ENCODE data around the gene MYRIP. TPM values are rescaled to one million over a fixed set of nuclear protein-coding genes. Genes with fewer than 3 reads are reported as not detected.

MYRIP gene
- total and polyA plus RNA-seq, 8 donors, result 1.4 to 11.2 (median 7.8) TPM

GRCh38 chr3:39937874-39938273, 128.5 kb downstream of the MYRIP start:
- peak; percentile 49 to 72 (median 62) for ATAC-seq
- intact Hi-C loops (cut with DNase I), result no loop called here
- Histone ChIP-seq H3K9me3 (no peaks in the 10 kb centered on the region), H3K27ac (peak overlapping the region in 3 of 4 donors; percentile 2 to 50 (median 44)), H3K4me1 (peaks cover 26 to 33% (median 33%) of the 10 kb centered on the region in 3 donors), H3K27me3 (no peaks in the 10 kb centered on the region), H3K4me3 (no peak overlapping the region), H3K36me3 (no peaks in the 10 kb centered on the region)
- TF ChIP-seq CTCF (IDR thresholded peaks at IDR 0.05), result no peak
- no peak for DNase-seq
- FAIRE-seq, result no peak
- WGBS, 2 donors, result 80 to 83% methylated on average over 1 of the region's 1 CpG

GRCh38 chr3:39941931-39942330, 132.5 kb downstream of the MYRIP start:
- 34 to 36% methylated on average over 5 of the region's 5 CpGs for WGBS, 2 donors
- Histone ChIP-seq H3K36me3 (no peaks in the 10 kb centered on the region), H3K27ac (no peak overlapping the region), H3K4me3 (no peak overlapping the region), H3K27me3 (no peaks in the 10 kb centered on the region), H3K9me3 (no peaks in the 10 kb centered on the region), H3K4me1 (peaks cover 17 to 26% (median 25%) of the 10 kb centered on the region in 3 donors)
- DNase-seq (peak in 3 of 6 donors; percentile 8 to 25 (median 24)), FAIRE-seq (no peak), ATAC-seq (peak; percentile 62 to 79 (median 74))
- intact Hi-C loops (cut with DNase I), result no loop called here
- TF ChIP-seq CTCF (IDR thresholded peaks at IDR 0.05), result no peak

- DNase-seq (no peak), FAIRE-seq (no peak), ATAC-seq (peak in 2 of 4 donors; percentile 38 to 57)
- WGBS, 2 donors, result 59% methylated on average over 5 of the region's 5 CpGs
- intact Hi-C loops (cut with DNase I), result no loop called here
- no peak overlapping the region for H3K27ac ChIP-seq
- H3K4me3 ChIP-seq, result no peak overlapping the region
- no peaks in the 10 kb centered on the region for H3K36me3 ChIP-seq
- peaks cover 0 to 7% (median 6%) of the 10 kb centered on the region in 3 donors for H3K4me1 ChIP-seq
- no peaks in the 10 kb centered on the region for H3K9me3 ChIP-seq
- H3K27me3 ChIP-seq, result no peaks in the 10 kb centered on the region
- TF ChIP-seq CTCF (IDR thresholded peaks at IDR 0.05), result no peak
These were observed 151.2 kb downstream of the MYRIP start for GRCh38 chr3:39960515-39961191.

- Histone ChIP-seq H3K27me3 (no peaks in the 10 kb centered on the region), H3K36me3 (no peaks in the 10 kb centered on the region), H3K4me3 (no peak overlapping the region), H3K9me3 (no peaks in the 10 kb centered on the region), H3K4me1 (peaks cover 0 to 7% (median 6%) of the 10 kb centered on the region in 3 donors), H3K27ac (no peak overlapping the region)
- DNase-seq (no peak), FAIRE-seq (no peak), ATAC-seq (peak in 2 of 4 donors; percentile 32 to 54)
- no peak for TF ChIP-seq CTCF (IDR thresholded peaks at IDR 0.05)
- 67 to 72% methylated on average over 4 of the region's 4 CpGs for WGBS, 2 donors
- intact Hi-C loops (cut with DNase I), result no loop called here
These were observed 151.8 kb downstream of the MYRIP start for GRCh38 chr3:39961230-39961629.

GRCh38 chr3:39962581-39962980, 153.2 kb downstream of the MYRIP start:
- ATAC-seq (peak in 3 of 4 donors; percentile 49 to 61 (median 60)), DNase-seq (no peak), FAIRE-seq (no peak)
- Histone ChIP-seq H3K9me3 (no peaks in the 10 kb centered on the region), H3K27me3 (no peaks in the 10 kb centered on the region), H3K36me3 (no peaks in the 10 kb centered on the region), H3K27ac (no peak overlapping the region), H3K4me3 (no peak overlapping the region), H3K4me1 (peaks cover 0 to 7% (median 6%) of the 10 kb centered on the region in 3 donors)
- intact Hi-C loops (cut with DNase I), result no loop called here
- 77 to 84% methylated on average over 1 of the region's 1 CpG for WGBS, 2 donors
- no peak for TF ChIP-seq CTCF (IDR thresholded peaks at IDR 0.05)

Data from pancreas (tissue), 10 donors.